HG03558 (cell line): ENCODE results near the gene KRT26.

Experiments
- ATAC-seq: cut with Tn5 transposase; IDR thresholded peaks from one replicate; pipeline ENCODE4 v1.9.1; 2021; ENCODE audit warnings: moderate number of reproducible peaks; ENCODE audit not compliant: unreplicated experiment; ENCODE audit errors: extremely low read depth

The KRT26 gene

GRCh38 chr17:40738553-40738952, 33.4 kb downstream of the KRT26 start:
- ATAC-seq: no peak

GRCh38 chr17:40735016-40735415, 37.0 kb downstream of the KRT26 start:
- ATAC-seq: no peak

- no peak for ATAC-seq
These were observed 38.0 kb downstream of the KRT26 start for GRCh38 chr17:40734018-40734417.

GRCh38 chr17:40730970-40731369, 41.0 kb downstream of the KRT26 start:
- ATAC-seq: no peak

DNA sequence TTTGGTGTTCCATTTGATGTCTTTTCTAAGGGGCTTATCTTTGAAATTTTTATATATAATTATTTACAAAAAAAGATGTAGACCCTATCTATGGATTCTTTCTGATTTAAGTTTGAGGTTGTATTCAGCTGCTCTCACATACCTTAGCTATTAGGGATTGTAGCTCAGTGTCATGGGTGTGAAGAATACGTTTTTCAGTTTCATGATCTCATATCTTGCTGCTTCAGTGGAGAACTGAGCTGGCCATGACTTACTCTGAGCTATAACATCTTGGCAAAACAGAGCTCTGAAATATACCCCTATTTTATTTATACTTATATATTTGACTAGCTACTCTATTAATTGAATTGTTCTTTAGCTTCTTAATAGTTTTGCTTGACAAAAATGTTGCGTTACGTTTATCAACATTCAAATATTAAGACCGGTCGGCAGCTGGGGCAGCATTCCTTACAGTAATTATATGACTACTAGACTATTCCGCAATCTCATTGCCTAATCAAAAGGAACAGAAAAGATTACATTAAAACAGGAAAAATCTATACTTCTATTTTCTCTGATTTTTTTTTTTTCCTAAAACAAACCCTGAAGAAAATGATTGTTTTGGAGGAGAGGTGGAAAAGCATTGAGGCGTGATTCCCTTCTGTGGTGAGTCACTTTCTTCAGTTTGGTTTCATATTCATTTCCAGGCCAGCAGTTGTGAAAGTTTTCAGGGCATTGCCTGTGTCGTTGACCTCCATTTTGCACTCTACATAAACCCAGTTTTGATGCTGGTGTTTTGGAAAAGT, 44.4 kb downstream of the KRT26 start:
- ATAC-seq: no peak

- no peak for ATAC-seq
These were observed 45.1 kb downstream of the KRT26 start for GRCh38 chr17:40726919-40727318.

DNA sequence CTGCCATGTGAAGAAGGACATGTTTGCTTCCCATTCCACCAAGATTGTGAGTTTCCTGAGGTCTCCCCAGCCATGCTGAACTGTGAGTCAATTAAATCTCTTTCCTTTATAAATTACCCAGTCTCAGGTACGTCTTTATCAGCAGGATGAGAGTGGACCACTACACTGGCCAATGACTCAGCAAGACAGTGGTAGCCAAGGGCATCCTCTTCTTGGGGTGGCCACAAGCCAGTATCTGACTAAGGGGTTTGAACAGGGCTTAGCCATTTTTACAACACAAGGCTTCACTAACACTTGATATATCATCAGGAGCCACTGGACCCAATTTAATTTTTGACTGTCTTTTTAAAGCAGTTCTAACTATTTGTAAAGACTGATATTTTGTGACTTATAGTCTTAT, 47.3 kb downstream of the KRT26 start:
- no peak for ATAC-seq

- no peak for ATAC-seq
These were observed 49.8 kb downstream of the KRT26 start for GRCh38 chr17:40722241-40722640.

- ATAC-seq: no peak
These were observed 51.1 kb downstream of the KRT26 start for GRCh38 chr17:40720899-40721298.

GRCh38 chr17:40718930-40719329, 53.1 kb downstream of the KRT26 start:
- ATAC-seq: no peak

- no peak for ATAC-seq
These were observed 54.2 kb downstream of the KRT26 start for GRCh38 chr17:40717776-40718175.
